ENCODE measurements around the gene RALGAPA2. TPM values are rescaled to one million over a fixed set of nuclear protein-coding genes. Genes with fewer than 3 reads are reported as not detected.

RALGAPA2 gene
- total and polyA plus RNA-seq, 2 experiments from 2014 or later, result 13.1 to 43.4 TPM

DNA sequence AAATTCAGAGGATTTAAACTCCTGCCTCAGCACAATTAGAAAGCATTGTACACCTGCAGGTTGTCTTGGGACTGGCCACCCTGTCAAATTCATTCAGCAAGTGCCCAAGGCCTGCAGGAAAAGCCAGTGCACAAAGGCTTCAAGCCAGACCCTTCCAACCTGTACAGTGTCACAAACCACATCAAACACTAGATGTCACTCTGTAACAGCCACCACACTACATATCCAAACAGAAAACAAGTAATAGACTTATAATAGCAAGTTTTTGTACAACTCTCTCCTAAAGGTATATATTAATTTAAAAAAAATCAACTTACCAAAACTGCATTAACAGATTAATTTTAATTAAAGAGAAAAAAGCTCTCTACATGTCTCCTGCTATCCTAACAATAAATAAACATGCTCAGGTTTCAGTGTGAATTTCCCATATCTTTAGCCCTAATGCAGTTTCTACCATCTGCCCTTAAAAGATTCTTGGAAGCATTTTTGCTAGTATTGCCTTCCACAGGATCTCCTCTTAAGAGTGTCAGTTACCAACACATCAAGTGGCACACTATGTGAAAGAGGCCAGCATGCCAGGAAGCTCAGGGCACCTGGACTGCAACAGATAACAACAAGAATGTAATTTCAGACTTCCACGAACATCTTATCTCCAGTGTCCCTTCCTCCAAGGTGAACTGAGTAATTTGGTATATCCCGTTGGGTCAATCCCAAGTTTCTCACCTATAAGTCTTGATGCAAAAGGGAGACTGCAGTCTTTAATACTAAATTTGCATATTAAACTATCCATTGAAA is 47.5 kb downstream of the RALGAPA2 start:
- H3K27ac Mint-ChIP-seq, result no peak overlapping the region
- H3K27me3 Mint-ChIP-seq (ENCODE audit: insufficient read depth, low read depth, poor library complexity), result peaks cover 3% of the 10 kb centered on the region
- peak; percentile 81 for ATAC-seq
- no peak overlapping the region for H2AFZ ChIP-seq
- H3K36me3 Mint-ChIP-seq (ENCODE audit: low read depth), result no peaks in the 10 kb centered on the region
- no peak overlapping the region for H3K27ac ChIP-seq (ENCODE audit: low read depth)
- H3K4me1 Mint-ChIP-seq, result peaks cover 22% of the 10 kb centered on the region
- no peak overlapping the region for H3K4me3 ChIP-seq
- H3K27me3 ChIP-seq (ENCODE audit: insufficient read depth), result no peaks in the 10 kb centered on the region
- H3K4me2 ChIP-seq, result peak overlapping the region; percentile 54; the same call in 1 of the 2 replicates
- H3K79me2 ChIP-seq (replicated peaks; ENCODE audit: insufficient read depth), result peaks cover 6% of the 10 kb centered on the region; the same call in 1 of the 2 replicates
- H3K4me3 Mint-ChIP-seq, result no peak overlapping the region
- H3K9me3 Mint-ChIP-seq, result no peaks in the 10 kb centered on the region
- H4K20me1 ChIP-seq (replicated peaks; ENCODE audit: insufficient read depth), result no peaks in the 10 kb centered on the region; the same call in 1 of the 2 replicates
- TF ChIP-seq ZNF331 (CRISPR knock-in tag; IDR thresholded peaks at IDR 0.05; ENCODE audit: low read depth), result no peak
- TF ChIP-seq, protein P1, sequence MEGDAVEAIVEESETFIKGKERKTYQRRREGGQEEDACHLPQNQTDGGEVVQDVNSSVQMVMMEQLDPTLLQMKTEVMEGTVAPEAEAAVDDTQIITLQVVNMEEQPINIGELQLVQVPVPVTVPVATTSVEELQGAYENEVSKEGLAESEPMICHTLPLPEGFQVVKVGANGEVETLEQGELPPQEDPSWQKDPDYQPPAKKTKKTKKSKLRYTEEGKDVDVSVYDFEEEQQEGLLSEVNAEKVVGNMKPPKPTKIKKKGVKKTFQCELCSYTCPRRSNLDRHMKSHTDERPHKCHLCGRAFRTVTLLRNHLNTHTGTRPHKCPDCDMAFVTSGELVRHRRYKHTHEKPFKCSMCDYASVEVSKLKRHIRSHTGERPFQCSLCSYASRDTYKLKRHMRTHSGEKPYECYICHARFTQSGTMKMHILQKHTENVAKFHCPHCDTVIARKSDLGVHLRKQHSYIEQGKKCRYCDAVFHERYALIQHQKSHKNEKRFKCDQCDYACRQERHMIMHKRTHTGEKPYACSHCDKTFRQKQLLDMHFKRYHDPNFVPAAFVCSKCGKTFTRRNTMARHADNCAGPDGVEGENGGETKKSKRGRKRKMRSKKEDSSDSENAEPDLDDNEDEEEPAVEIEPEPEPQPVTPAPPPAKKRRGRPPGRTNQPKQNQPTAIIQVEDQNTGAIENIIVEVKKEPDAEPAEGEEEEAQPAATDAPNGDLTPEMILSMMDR (conservative IDR thresholded peaks at IDR 0.05; ENCODE audit: low read depth in 2 of 2), result peak; percentile 61 to 71
- peaks cover 26% of the 10 kb centered on the region for H3K4me1 ChIP-seq (ENCODE audit: insufficient read depth)
- no peaks in the 10 kb centered on the region for H3K9me2 ChIP-seq (ENCODE audit: insufficient read depth)
- peak; percentile 41 for DNase-seq (ENCODE audit: low spot score)
- H3K36me3 ChIP-seq (ENCODE audit: insufficient read depth), result no peaks in the 10 kb centered on the region
- H3F3A ChIP-seq (replicated peaks; ENCODE audit: low read depth), result no peaks in the 10 kb centered on the region

- no peaks in the 10 kb centered on the region for H3K36me3 Mint-ChIP-seq (ENCODE audit: low read depth)
- H3K27ac ChIP-seq (ENCODE audit: low read depth), result no peak overlapping the region
- peaks cover 3% of the 10 kb centered on the region for H3K27me3 Mint-ChIP-seq (ENCODE audit: insufficient read depth, low read depth, poor library complexity)
- TF ChIP-seq POLR2AphosphoS5 (IDR thresholded peaks at IDR 0.05; ENCODE audit: low read depth) (no peak), EZH2 (IDR thresholded peaks at IDR 0.05; ENCODE audit: low read depth, unreplicated experiment) (no peak), CREB1 (CRISPR knock-in tag; IDR thresholded peaks at IDR 0.05; ENCODE audit: low read depth) (no peak), ZNF114 (CRISPR knock-in tag; IDR thresholded peaks at IDR 0.05) (no peak), ZNF462 (CRISPR knock-in tag; IDR thresholded peaks at IDR 0.05) (no peak), EZH2phosphoT487 (IDR thresholded peaks at IDR 0.05; ENCODE audit: unreplicated experiment) (no peak)
- TF ChIP-seq, protein P2, sequence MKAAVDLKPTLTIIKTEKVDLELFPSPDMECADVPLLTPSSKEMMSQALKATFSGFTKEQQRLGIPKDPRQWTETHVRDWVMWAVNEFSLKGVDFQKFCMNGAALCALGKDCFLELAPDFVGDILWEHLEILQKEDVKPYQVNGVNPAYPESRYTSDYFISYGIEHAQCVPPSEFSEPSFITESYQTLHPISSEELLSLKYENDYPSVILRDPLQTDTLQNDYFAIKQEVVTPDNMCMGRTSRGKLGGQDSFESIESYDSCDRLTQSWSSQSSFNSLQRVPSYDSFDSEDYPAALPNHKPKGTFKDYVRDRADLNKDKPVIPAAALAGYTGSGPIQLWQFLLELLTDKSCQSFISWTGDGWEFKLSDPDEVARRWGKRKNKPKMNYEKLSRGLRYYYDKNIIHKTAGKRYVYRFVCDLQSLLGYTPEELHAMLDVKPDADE (IDR thresholded peaks at IDR 0.05), result no peak
- TF ChIP-seq, protein P1 (conservative IDR thresholded peaks at IDR 0.05; ENCODE audit: low read depth in 2 of 2), result no peak
- no peak overlapping the region for H3K4me3 ChIP-seq
- H3K4me1 Mint-ChIP-seq, result peaks cover 22% of the 10 kb centered on the region
- H3K4me1 ChIP-seq (ENCODE audit: insufficient read depth), result peaks cover 26% of the 10 kb centered on the region
- H3K27ac Mint-ChIP-seq, result no peak overlapping the region
- no peak for DNase-seq (ENCODE audit: low spot score)
- no peak for ATAC-seq
- H3K9me2 ChIP-seq (ENCODE audit: insufficient read depth), result no peaks in the 10 kb centered on the region
- H3F3A ChIP-seq (replicated peaks; ENCODE audit: low read depth), result no peaks in the 10 kb centered on the region
- H3K79me2 ChIP-seq (replicated peaks; ENCODE audit: insufficient read depth), result peaks cover 10% of the 10 kb centered on the region; the same call in 1 of the 2 replicates
- H3K4me3 Mint-ChIP-seq, result no peak overlapping the region
- H2AFZ ChIP-seq, result no peak overlapping the region
- no peaks in the 10 kb centered on the region for H3K9me3 Mint-ChIP-seq
- H3K4me2 ChIP-seq, result no peak overlapping the region
- H3K36me3 ChIP-seq (ENCODE audit: insufficient read depth), result no peaks in the 10 kb centered on the region
- no peaks in the 10 kb centered on the region; the same call in 1 of the 2 replicates for H4K20me1 ChIP-seq (replicated peaks; ENCODE audit: insufficient read depth)
- no peaks in the 10 kb centered on the region for H3K27me3 ChIP-seq (ENCODE audit: insufficient read depth)
Observed at GRCh38 chr20:20663841-20664240, 48.6 kb downstream of the RALGAPA2 start.
